ENCODE results near the gene AIFM2. TPM values are rescaled to one million over a fixed set of nuclear protein-coding genes. Genes with fewer than 3 reads are reported as not detected.

The AIFM2 gene
- total RNA-seq, 1 donor from 2014 or later: 2.3 TPM

- DNase-seq (ENCODE audit: extremely low read depth, low read depth, low spot score): peak; percentile 92
Observed at GRCh38 chr10:70146489-70147258, 14.0 kb upstream of the AIFM2 start, which contains the start of gene TYSND1. Gene TYSND1, minus strand, starts transcription at chr10:70146700. Its CDS starts 114 bp downstream, at chr10:70146586.

- no peak for DNase-seq (ENCODE audit: extremely low read depth, low read depth, low spot score)
Observed at GRCh38 chr10:70145666-70146488, 13.3 kb upstream of the AIFM2 start.

DNA sequence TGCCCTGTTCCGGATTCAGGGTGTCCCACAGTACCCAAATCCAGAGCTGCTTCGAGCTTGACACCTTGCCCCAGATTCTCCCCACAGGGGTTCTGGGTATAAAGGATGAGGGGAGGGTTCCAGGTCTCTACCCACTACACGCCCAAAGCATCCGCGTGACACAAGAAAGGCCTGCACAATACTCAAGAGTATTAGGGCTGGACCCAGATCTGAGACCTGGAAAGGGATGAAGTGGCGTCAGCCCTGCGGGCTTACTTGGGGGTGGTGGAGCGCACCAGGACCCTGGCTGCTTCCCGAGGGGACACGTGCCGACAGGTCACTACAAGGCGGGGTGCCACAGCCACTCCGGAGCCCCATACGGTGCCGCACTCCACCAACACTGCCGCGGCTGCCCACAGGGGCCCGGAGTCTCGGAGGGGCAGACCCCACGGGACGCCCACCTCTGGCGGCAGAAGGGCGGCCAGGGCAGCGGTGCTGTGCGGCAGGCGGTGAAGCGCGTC is 12.6 kb upstream of the AIFM2 start:
- DNase-seq (ENCODE audit: extremely low read depth, low read depth, low spot score): no peak

DNA sequence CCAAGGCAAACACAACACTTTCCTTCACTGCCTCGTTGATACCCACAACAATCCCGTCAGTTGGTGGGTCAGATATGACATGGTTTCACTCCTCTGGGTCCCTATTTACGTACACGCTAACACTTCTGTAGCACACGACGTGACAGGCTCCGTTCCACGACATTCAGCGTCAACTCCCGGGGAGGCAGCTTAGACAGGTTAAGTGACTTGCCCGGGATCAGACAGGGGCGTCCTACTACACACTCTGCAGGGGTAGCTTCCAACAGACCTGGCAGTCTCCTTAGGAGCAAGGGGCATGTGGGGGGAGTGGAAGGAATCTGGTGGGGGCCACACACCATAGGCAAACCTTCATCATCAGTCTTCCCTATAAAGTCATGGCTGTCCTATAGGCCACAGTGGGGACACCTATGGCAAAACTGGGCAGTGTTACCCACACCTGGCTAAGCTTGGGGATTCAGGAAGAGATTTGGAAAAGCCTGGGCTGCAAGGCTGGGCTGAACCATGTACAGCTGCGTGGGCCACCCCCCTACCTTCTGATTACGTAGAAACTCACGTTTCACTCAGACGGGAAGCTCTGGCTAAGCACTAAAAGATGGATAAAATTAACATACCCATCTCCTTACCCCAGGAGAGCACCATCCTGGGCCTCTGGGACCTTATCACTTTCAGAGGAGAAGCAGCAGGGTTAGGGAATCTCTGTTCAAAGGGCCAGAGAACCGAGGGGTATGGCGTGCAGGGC is 11.9 kb upstream of the AIFM2 start:
- DNase-seq (ENCODE audit: extremely low read depth, low read depth, low spot score): no peak

- no peak for DNase-seq (ENCODE audit: extremely low read depth, low read depth, low spot score)
Observed at GRCh38 chr10:70142555-70142954, 9.9 kb upstream of the AIFM2 start.

DNA sequence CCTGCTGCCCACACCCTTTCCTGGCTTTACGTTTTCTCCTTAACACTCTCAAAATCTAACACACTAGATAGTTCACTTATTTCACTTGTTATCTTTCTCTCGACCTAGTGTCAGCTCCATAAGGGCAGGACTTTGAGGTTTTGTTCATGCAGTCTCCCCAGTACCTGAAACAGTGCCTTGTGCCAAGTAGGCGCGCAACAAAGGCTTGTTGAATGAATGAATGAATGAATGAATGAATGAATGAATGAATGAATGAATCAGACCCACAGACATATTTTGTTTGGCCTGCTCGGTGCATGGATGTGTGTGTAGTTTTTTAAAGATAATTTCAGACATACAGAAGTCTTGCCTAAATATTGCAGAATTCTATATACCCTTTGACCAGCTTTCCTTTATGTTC is 7.7 kb upstream of the AIFM2 start:
- DNase-seq (ENCODE audit: extremely low read depth, low read depth, low spot score): no peak

DNA sequence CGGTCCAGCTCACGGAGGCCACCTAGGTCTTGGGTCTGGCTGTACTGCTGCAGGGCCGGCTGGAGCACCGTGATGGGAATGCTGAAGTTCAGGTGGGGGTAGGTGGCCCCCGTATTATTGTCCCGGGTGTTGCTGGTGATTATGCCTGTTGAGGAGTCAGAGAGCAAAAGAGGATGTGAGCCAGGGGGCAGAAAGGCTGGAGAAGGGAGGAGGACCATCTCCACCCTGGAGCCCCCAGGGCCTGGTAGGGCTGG is 7.3 kb upstream of the AIFM2 start:
- DNase-seq (ENCODE audit: extremely low read depth, low read depth, low spot score): no peak

GRCh38 chr10:70139151-70139996 is 6.7 kb upstream of the AIFM2 start:
- DNase-seq (ENCODE audit: extremely low read depth, low read depth, low spot score): no peak

DNA sequence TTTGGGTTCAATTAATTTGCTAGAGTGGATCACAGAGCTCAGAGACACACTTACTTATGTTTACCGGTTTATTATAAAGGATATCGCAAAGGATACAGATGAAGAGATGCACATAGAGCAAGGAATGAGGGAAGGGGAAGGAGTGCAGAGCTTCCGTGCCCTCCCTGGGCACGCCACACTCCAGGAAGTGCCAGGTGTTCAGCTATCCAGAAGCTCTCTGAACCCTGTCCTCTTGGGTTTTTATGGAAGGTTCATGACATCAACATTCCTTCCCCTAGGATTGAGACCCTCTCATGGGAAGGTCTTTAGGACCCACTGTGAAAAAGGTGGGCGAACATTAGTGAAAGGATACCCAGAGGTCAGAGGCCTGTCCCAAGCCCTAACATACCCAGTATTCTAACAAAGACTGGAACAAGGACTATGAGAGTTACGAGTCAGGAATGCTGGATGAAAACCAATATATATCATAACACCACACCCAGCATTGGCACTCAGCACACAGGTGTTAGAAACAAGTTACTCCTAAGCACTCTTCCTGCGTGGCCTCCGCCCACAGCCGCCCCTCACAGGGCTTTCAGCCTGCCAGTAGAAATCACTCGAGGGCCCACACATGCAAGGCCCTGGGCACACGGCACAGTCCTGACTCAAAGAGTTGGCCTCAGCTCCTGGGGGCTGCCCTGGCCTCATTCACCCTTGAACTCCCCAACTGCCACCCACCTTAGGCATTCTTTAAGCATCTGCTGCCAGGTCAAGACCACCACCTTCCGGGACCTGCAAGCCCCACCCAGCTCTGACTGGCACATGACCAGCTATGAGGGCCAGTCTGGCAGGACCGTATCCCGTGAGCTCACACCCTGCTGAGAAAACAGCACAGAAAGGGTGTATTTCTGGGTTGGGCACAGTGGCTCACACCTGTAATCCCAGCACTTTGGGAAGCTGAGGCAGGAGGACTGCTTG is 5.6 kb upstream of the AIFM2 start:
- no peak for DNase-seq (ENCODE audit: extremely low read depth, low read depth, low spot score)

GRCh38 chr10:70137135-70137534 is 4.5 kb upstream of the AIFM2 start:
- DNase-seq (ENCODE audit: extremely low read depth, low read depth, low spot score): no peak

GRCh38 chr10:70135684-70136083 is 3.1 kb upstream of the AIFM2 start:
- no peak for DNase-seq (ENCODE audit: extremely low read depth, low read depth, low spot score)

- no peak for DNase-seq (ENCODE audit: extremely low read depth, low read depth, low spot score)
Observed at GRCh38 chr10:70135046-70135445, 2.4 kb upstream of the AIFM2 start.

DNA sequence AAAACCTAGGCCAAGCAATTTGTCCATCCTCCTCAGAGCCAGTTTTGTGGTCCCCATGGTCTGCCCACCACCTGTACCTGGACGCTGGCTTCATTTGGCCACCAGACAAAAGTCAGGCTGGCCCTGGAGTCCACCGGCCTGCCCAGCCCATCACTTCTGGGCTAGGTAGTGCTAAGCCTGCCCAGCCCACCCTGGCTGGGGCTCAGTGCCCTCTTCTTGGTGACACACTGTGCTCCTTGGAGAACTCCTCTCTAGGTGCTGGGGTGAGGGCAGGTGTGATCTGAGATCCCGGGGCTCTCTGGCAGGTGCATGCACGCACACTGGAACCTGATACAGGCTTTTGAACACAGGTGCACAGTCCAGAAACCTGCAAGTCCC is 1.1 kb downstream of the AIFM2 start:
- no peak for DNase-seq (ENCODE audit: extremely low read depth, low read depth, low spot score)

- no peak for DNase-seq (ENCODE audit: extremely low read depth, low read depth, low spot score)
Observed at GRCh38 chr10:70130878-70131559, 1.6 kb downstream of the AIFM2 start.

DNA sequence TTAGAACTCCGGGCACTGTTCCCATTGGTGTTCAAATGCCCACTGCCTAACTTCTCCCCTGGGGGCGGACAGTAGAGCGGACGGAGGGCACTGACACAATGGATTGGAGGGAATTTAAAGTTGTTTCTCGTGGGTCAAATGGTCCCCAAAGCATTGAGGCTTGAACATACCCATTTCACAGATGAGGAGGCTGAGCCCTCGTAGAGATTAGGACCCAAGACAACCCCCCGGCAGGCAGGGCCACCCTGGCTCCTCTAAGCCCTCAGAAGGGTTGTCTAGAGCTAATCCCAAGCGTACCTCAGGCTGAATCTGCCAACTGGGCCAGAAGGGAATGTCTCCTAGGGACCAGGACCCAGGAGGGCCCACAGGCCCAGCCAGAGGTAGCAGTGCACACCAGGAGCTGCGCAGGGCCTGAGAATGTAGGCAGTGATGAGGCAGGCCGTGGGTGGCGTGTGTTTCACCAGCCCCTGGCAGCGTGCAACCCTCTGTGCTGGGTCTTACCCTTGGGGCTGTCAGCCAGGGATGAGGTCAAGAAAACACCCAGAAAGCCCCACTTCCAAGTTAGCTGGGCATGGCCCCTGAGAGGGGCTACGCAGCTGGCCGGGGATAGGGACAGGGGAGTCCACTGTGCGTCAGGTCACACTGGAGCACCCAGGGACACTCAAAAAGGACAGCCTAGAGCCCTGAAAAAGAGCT is 5.8 kb downstream of the AIFM2 start:
- no peak for DNase-seq (ENCODE audit: extremely low read depth, low read depth, low spot score)

GRCh38 chr10:70125918-70126552 is 6.6 kb downstream of the AIFM2 start:
- no peak for DNase-seq (ENCODE audit: extremely low read depth, low read depth, low spot score)

DNA sequence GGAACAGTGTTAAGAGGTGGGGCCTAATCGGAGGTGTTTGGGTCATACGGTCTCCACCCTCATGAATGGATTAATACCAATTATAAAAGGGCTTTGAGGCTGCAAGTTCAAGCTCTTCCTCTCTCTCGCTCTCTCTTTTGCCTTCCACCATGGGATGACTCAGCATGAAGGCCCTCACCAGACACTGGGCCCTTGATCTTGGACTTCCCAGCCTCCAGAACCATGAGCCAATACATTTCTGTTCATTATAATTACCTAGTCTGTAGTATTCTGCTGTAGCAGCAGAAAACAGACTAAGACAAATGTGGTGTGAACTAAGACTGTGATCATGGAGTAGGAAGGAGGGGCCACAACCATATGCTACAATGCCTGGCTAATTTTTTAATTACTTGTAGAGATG is 7.7 kb downstream of the AIFM2 start:
- DNase-seq (ENCODE audit: extremely low read depth, low read depth, low spot score): no peak

DNA sequence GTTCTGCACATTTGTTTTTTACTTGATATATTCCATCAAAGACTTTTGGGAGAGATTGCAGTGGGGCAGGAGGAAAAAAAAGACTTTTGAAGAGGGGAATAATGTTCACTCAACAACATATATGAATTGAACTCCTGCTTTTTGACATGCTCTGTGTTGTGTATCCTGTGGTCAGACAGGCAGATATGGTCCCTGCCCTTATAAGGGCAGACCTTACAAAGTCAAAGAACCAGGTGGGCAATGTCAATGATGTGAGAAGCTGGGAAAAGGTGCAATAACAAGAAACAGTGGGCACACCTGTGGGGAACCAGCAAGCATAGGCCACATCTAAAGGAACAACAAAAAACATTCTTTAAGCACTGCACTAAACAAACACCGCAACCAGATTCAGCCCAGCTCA is 8.2 kb downstream of the AIFM2 start:
- no peak for DNase-seq (ENCODE audit: extremely low read depth, low read depth, low spot score)
